CD4-positive, alpha-beta T cell (primary cell): Measurements from ENCODE around the gene AUTS2. TPM values are rescaled to one million over a fixed set of nuclear protein-coding genes. Genes with fewer than 3 reads are reported as not detected.

Experiments
- ATAC-seq: fragments of 200-7000 bp; cut with Tn5 transposase; one replicate; pipeline ENCODE4 v1.10.0; 2022; ENCODE audit warnings: mild to moderate bottlenecking; ENCODE audit not compliant: poor library complexity
- CTCF ChIA-PET: fragments of 350-600 bp; sonication (Branson Sonifier 250); formaldehyde crosslinking; loops from one replicate; lab custom pipeline; 2021; ENCODE audit warnings: antibody characterized with exemption, inconsistent platforms; lab: Charles Lee
- POLR2A ChIA-PET: fragments of 350-600 bp; sonication (Branson Sonifier 250); formaldehyde crosslinking; loops from one replicate; lab custom pipeline; 2021; ENCODE audit warnings: antibody characterized with exemption, inconsistent platforms; lab: Charles Lee
- DNase-seq, 14 experiments: peaks; one replicate each; pipeline ENCODE4 v3.0.0-alpha.2; 2013 to 2020; ENCODE audit warnings: mixed read lengths in 2 of 14
- H3K27ac ChIP-seq, 2 donors: one replicate each; pipeline versions ENCODE4 v1.5.1 to v1.7.0; 2013; ENCODE audit warnings: low read length in 2 of 2, low read depth in 1 of 2, mild to moderate bottlenecking in 1 of 2
- H3K27me3 ChIP-seq, 2 experiments: 1 replicate in 1 of 2; 2 replicates in 1 of 2; pipeline versions ENCODE4 v1.6.1 to v1.7.0; 2013; ENCODE audit warnings: low read length in 2 of 2, control low read depth in 1 of 2, mild to moderate bottlenecking in 1 of 2, moderate library complexity in 1 of 2; ENCODE audit not compliant: insufficient read depth in 2 of 2, control insufficient read depth in 1 of 2
- H3K36me3 ChIP-seq: one replicate; pipeline ENCODE4 v1.6.1; 2013; ENCODE audit warnings: low read length, control low read depth; ENCODE audit not compliant: insufficient read depth
- H3K4me1 ChIP-seq: one replicate; pipeline ENCODE4 v1.6.1; 2013; ENCODE audit warnings: low read length, control low read depth; ENCODE audit not compliant: insufficient read depth
- H3K4me3 ChIP-seq: one replicate; pipeline ENCODE4 v1.5.1; 2013; ENCODE audit warnings: mild to moderate bottlenecking, low read length, moderate library complexity
- H3K9me3 ChIP-seq, 2 experiments: 1 replicate in 1 of 2; 2 replicates in 1 of 2; pipeline versions ENCODE4 v1.6.1 to v1.7.0; 2013; ENCODE audit warnings: low read length in 2 of 2, mild to moderate bottlenecking in 2 of 2, control low read depth in 1 of 2, moderate library complexity in 1 of 2; ENCODE audit not compliant: control insufficient read depth in 1 of 2, insufficient read depth in 1 of 2
- H3K27ac Mint-ChIP-seq: one replicate; pipeline ENCODE4 v1.8.0; 2020; ENCODE audit warnings: mixed read lengths
- H3K27me3 Mint-ChIP-seq: one replicate; pipeline ENCODE4 v1.8.0; 2021; ENCODE audit warnings: mixed read lengths
- H3K36me3 Mint-ChIP-seq: one replicate; pipeline ENCODE4 v1.8.0; 2021; ENCODE audit warnings: low read depth, mixed read lengths
- H3K4me1 Mint-ChIP-seq: one replicate; pipeline ENCODE4 v1.8.0; 2021; ENCODE audit warnings: low read depth, mixed read lengths
- H3K4me3 Mint-ChIP-seq: one replicate; pipeline ENCODE4 v1.8.0; 2020; ENCODE audit warnings: mild to moderate bottlenecking, mixed read lengths
- H3K9me3 Mint-ChIP-seq: one replicate; pipeline ENCODE4 v1.8.0; 2020; ENCODE audit warnings: mixed read lengths
- CTCF ChIP-seq: fragments of 200-600 bp; IDR thresholded peaks from one replicate; pipeline ENCODE4 v1.8.0; 2022; ENCODE audit warnings: antibody characterized with exemption, mild to moderate bottlenecking
- intact Hi-C, 2 experiments: fragments of 100-400 bp; cut with DNase I in 1 of 2; cut with micrococcal nuclease in 1 of 2; formaldehyde crosslinking; loops; one replicate each; pipeline versions ENCODE4 v1.15.1 to v1.9.0; 2023 to 2025; cut with DNase I, micrococcal nuclease
- total RNA-seq, 174 experiments: library from RNA in 2 of 174; stranded (reverse) in 2 of 174; gene quantifications; one replicate each; pipeline ENCODE4 v1.2.3 and lab custom pipeline; 2021 to 2026

Gene AUTS2
- total RNA-seq, 2 experiments from 2014 or later = 43.6 to 47.6 TPM

- DNase-seq (no peak), ATAC-seq (no peak)
- Histone ChIP-seq H3K36me3 (no peaks in the 10 kb centered on the region), H3K27me3 (no peaks in the 10 kb centered on the region), H3K9me3 (peaks cover 0 to 11% of the 10 kb centered on the region in 2 experiments), H3K4me1 (no peaks in the 10 kb centered on the region), H3K27ac (no peak overlapping the region), H3K4me3 (no peak overlapping the region)
- intact Hi-C loops = no loop called here
- TF ChIP-seq CTCF = no peak
- no peaks in the 10 kb centered on the region for H3K36me3 Mint-ChIP-seq
- no peak overlapping the region for H3K27ac Mint-ChIP-seq
- H3K4me1 Mint-ChIP-seq = no peaks in the 10 kb centered on the region
- H3K4me3 Mint-ChIP-seq = no peak overlapping the region
- H3K27me3 Mint-ChIP-seq = no peaks in the 10 kb centered on the region
- ChIA-PET CTCF (no interaction called here), POLR2A (no interaction called here)
- H3K9me3 Mint-ChIP-seq = no peaks in the 10 kb centered on the region
Observed at GRCh38 chr7:70092314-70093204, 494.3 kb downstream of the AUTS2 start.

GRCh38 chr7:70093205-70093904 lies 495.1 kb downstream of the AUTS2 start:
- Histone ChIP-seq H3K9me3 (peaks cover 0 to 3% of the 10 kb centered on the region in 2 experiments), H3K36me3 (no peaks in the 10 kb centered on the region), H3K27me3 (no peaks in the 10 kb centered on the region), H3K4me1 (no peaks in the 10 kb centered on the region), H3K4me3 (no peak overlapping the region), H3K27ac (no peak overlapping the region)
- H3K27me3 Mint-ChIP-seq = no peaks in the 10 kb centered on the region
- H3K27ac Mint-ChIP-seq = no peak overlapping the region
- POLR2A ChIA-PET = no interaction called here
- ATAC-seq (no peak), DNase-seq (no peak)
- no peaks in the 10 kb centered on the region for H3K36me3 Mint-ChIP-seq
- intact Hi-C loops = no loop called here
- no peaks in the 10 kb centered on the region for H3K4me1 Mint-ChIP-seq
- no peak for TF ChIP-seq CTCF
- CTCF ChIA-PET = no interaction called here
- no peaks in the 10 kb centered on the region for H3K9me3 Mint-ChIP-seq
- H3K4me3 Mint-ChIP-seq = no peak overlapping the region

GRCh38 chr7:70094831-70095230 lies 496.6 kb downstream of the AUTS2 start:
- Mint-ChIP-seq H3K4me1 (no peaks in the 10 kb centered on the region), H3K4me3 (no peak overlapping the region), H3K27me3 (no peaks in the 10 kb centered on the region), H3K36me3 (no peaks in the 10 kb centered on the region), H3K27ac (no peak overlapping the region), H3K9me3 (no peaks in the 10 kb centered on the region)
- no peak for DNase-seq
- no peaks in the 10 kb centered on the region for H3K9me3 ChIP-seq
- H3K4me1 ChIP-seq = no peaks in the 10 kb centered on the region
- H3K27me3 ChIP-seq = no peaks in the 10 kb centered on the region
- POLR2A ChIA-PET = no interaction called here
- no peak overlapping the region for H3K4me3 ChIP-seq
- intact Hi-C loops = no loop called here
- H3K36me3 ChIP-seq = no peaks in the 10 kb centered on the region
- ATAC-seq = no peak
- no peak overlapping the region for H3K27ac ChIP-seq
- no peak for TF ChIP-seq CTCF
- CTCF ChIA-PET = no interaction called here
